ENCODE results near the gene SPRR1A. TPM values are rescaled to one million over a fixed set of nuclear protein-coding genes. Genes with fewer than 3 reads are reported as not detected.

Gene SPRR1A
- total RNA-seq (2012; rRNA removed) (not detected in 2 replicates), polyA plus RNA-seq (2012; rRNA removed) (not detected in 2 replicates), Bru-seq, nascent RNA (not detected), BruChase-seq, experiment 1, labeled RNA remaining after a 6-hour chase (not detected), BruChase-seq, experiment 2, labeled RNA remaining after a 2-hour chase (not detected)
- polyA plus RNA-seq (2012; cell fraction: cytosol; rRNA removed): not detected in 2 replicates
- not detected in 2 replicates for polyA plus RNA-seq (2012; cell fraction: nucleus; rRNA removed; ENCODE audit: low replicate concordance)
- long read RNA-seq: 0 reads

- POLR2A ChIA-PET (ENCODE audit: unreplicated experiment): no interaction called here
- CTCF ChIA-PET: interaction anchor here (0.6 kb wide), 1 partner anchor 12 kb away, joined by 3 read pairs; no protein-coding TSS in a partner anchor
- intact Hi-C loops (cut with micrococcal nuclease): no loop called here
Measured at GRCh38 chr1:152983743-152984142, at the start of gene SPRR1A. Gene SPRR1A (plus strand): TSS chr1:152984081. CDS start chr1:152985231, 1,150 bp downstream.

More at GRCh38 chr1:152983743-152984142, at the start of gene SPRR1A:
- no peak within 1 kb of the TSS for H2BK5ac ChIP-seq (ENCODE audit: low read depth, low read length, poor library complexity, severe bottlenecking)
- H3K79me1 ChIP-seq (ENCODE audit: low read depth in 1 of 2, low read length in 2 of 2): no peaks in the 10 kb centered on the region
- H3K4ac ChIP-seq (ENCODE audit: low read depth, low read length): no peak within 1 kb of the TSS
- no peak within 1 kb of the TSS for H2AK5ac ChIP-seq (ENCODE audit: low read depth, low read length)
- TF ChIP-seq FOS (IDR thresholded peaks at IDR 0.05; ENCODE audit: low read depth, low read length) (no peak), MAZ (IDR thresholded peaks at IDR 0.05; ENCODE audit: borderline replicate concordance, low read depth, low read length) (no peak), BHLHE40 (IDR thresholded peaks at IDR 0.05; ENCODE audit: low read depth, low read length) (no peak), CTCF (conservative IDR thresholded peaks at IDR 0.05; ENCODE audit: low read depth, low read length) (no peak), RAD21 (IDR thresholded peaks at IDR 0.05; ENCODE audit: low read length) (no peak), USF2 (IDR thresholded peaks at IDR 0.05; ENCODE audit: low read depth, low read length) (no peak), POLR2A (IDR thresholded peaks at IDR 0.05; ENCODE audit: low read depth, low read length) (no peak), ELK1 (IDR thresholded peaks at IDR 0.05; ENCODE audit: borderline replicate concordance, low read depth, low read length) (no peak), MXI1 (IDR thresholded peaks at IDR 0.05; ENCODE audit: borderline replicate concordance, low read depth, low read length) (no peak), MAFK (IDR thresholded peaks at IDR 0.05; ENCODE audit: low read depth, low read length) (no peak), RFX5 (IDR thresholded peaks at IDR 0.05; ENCODE audit: low read depth, low read length) (no peak), CHD1 (IDR thresholded peaks at IDR 0.05; ENCODE audit: low read depth, low read length) (no peak), SMC3 (IDR thresholded peaks at IDR 0.05; ENCODE audit: low read depth, low read length) (no peak), NFE2L2 (IDR thresholded peaks at IDR 0.05; ENCODE audit: low read depth, low read length) (no peak), CEBPB (IDR thresholded peaks at IDR 0.05; ENCODE audit: low read depth, low read length) (no peak), RCOR1 (IDR thresholded peaks at IDR 0.05; ENCODE audit: insufficient replicate concordance, low read length) (no peak)
- no peak within 1 kb of the TSS for H2AFZ ChIP-seq (replicated peaks; ENCODE audit: low read length, poor library complexity)
- no peak within 1 kb of the TSS for H3K18ac ChIP-seq (ENCODE audit: low read depth, low read length)
- H2BK120ac ChIP-seq (ENCODE audit: low read depth, low read length): no peak within 1 kb of the TSS
- H3K36me3 ChIP-seq (ENCODE audit: control insufficient read depth, insufficient read depth, low read length): no peaks in the 10 kb centered on the region
- H3K27ac ChIP-seq (ENCODE audit: insufficient read depth, low read length): no peak within 1 kb of the TSS
- H3K9ac ChIP-seq (ENCODE audit: low read depth, low read length): no peak within 1 kb of the TSS
- H3K4me2 ChIP-seq (ENCODE audit: low read depth, low read length): no peak within 1 kb of the TSS
- no peak within 1 kb of the TSS for H2BK20ac ChIP-seq (ENCODE audit: low read depth, low read length)
- no peak within 1 kb of the TSS for H3K56ac ChIP-seq (ENCODE audit: extremely low read depth, insufficient read depth, low read length)
- DNase-seq: no peak
- no TSS peak for BruUV-seq (replicated peaks)
- H2AK9ac ChIP-seq (replicated peaks; ENCODE audit: low read depth, low read length, poor library complexity): no peak within 1 kb of the TSS
- no peaks in the 10 kb centered on the region for H3K9me3 ChIP-seq (ENCODE audit: control insufficient read depth, insufficient read depth, low read length)
- H3K4me3 ChIP-seq (ENCODE audit: insufficient read depth, low read depth, low read length): no peak within 1 kb of the TSS
- no CpG with 5 or more reads among the region's 3 CpGs for WGBS, 2 experiments (ENCODE audit: extremely low coverage in 2 of 2, insufficient read length in 1 of 2)
- no peak within 1 kb of the TSS for H3K23ac ChIP-seq (ENCODE audit: low read depth, low read length)
- no peak for ATAC-seq (ENCODE audit: low read depth)
- no peak within 1 kb of the TSS for H4K5ac ChIP-seq (ENCODE audit: low read depth, low read length)
- H3K27me3 ChIP-seq (ENCODE audit: control insufficient read depth, insufficient read depth, low read length): no peaks in the 10 kb centered on the region
- no peak within 1 kb of the TSS for H2BK15ac ChIP-seq (ENCODE audit: low read depth, low read length)
- no peak within 1 kb of the TSS for H4K8ac ChIP-seq (ENCODE audit: low read depth in 2 of 2, low read length in 2 of 2)
- H3K14ac ChIP-seq (replicated peaks; ENCODE audit: low read depth, low read length): no peak within 1 kb of the TSS
- in situ Hi-C loops (cut with MboI; ENCODE audit: low sequenced_read_pairs) (no loop called here), dilution Hi-C loops (cut with HindIII; ENCODE audit: low sequenced_read_pairs, unreplicated experiment) (no loop called here)
- no peak within 1 kb of the TSS for H4K91ac ChIP-seq (ENCODE audit: insufficient read depth, low read depth, low read length)
- H4K20me1 ChIP-seq (ENCODE audit: insufficient read depth, low read length): no peaks in the 10 kb centered on the region
- H3K9me1 ChIP-seq (ENCODE audit: insufficient read depth, low read length): no peaks in the 10 kb centered on the region
- H3K4me1 ChIP-seq (ENCODE audit: control insufficient read depth, insufficient read depth, low read length): no peaks in the 10 kb centered on the region
